Right lobe of liver (tissue), 4 donors: ENCODE results near the gene OS9.

ENCODE experiments used
- POLR2A ChIP-seq: fragments of 450-650 bp; IDR thresholded peaks from one replicate; pipeline ENCODE4 v1.6.1; 2017; ENCODE audit warnings: antibody characterized with exemption, mild to moderate bottlenecking
- TF ChIP-seq, protein P1 (sequence below), 4 donors: fragments of 200-600 bp in 3 of 4; fragments of 450-650 bp in 1 of 4; IDR thresholded peaks; one replicate each; pipeline versions ENCODE4 v1.5.1 to v1.8.0; 2016 to 2022; ENCODE audit warnings: antibody characterized with exemption in 4 of 4, mild to moderate bottlenecking in 2 of 4
- donor health status: DM: no; HTN: no; CAD: no.
- donor health status: DM: no; HTN: no; CAD: no.
- donor health status: DM: no; HTN: yes; CAD: no.

DNA sequence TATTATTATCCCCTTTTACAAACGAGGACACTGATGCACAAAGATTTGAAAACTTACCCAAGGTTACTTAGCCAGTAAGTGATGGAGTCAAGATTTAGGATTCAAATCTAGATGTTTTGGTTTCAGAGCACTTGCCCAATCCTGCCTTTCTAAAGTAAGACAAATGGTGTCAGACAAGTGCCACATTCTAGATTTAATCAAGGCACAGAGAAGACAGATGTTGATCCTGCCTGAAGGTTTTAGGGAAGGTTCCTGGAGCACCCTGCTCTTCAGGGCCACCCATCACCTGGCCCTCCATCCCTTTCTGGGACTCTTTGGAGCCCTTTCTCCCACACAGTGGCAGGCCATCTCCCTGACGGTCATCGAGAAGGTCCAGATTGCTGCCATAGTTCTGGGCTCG is 63.8 kb downstream of the OS9 start:
- TF ChIP-seq, protein P1, sequence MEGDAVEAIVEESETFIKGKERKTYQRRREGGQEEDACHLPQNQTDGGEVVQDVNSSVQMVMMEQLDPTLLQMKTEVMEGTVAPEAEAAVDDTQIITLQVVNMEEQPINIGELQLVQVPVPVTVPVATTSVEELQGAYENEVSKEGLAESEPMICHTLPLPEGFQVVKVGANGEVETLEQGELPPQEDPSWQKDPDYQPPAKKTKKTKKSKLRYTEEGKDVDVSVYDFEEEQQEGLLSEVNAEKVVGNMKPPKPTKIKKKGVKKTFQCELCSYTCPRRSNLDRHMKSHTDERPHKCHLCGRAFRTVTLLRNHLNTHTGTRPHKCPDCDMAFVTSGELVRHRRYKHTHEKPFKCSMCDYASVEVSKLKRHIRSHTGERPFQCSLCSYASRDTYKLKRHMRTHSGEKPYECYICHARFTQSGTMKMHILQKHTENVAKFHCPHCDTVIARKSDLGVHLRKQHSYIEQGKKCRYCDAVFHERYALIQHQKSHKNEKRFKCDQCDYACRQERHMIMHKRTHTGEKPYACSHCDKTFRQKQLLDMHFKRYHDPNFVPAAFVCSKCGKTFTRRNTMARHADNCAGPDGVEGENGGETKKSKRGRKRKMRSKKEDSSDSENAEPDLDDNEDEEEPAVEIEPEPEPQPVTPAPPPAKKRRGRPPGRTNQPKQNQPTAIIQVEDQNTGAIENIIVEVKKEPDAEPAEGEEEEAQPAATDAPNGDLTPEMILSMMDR (IDR thresholded peaks at IDR 0.05), result no peak
- no peak for TF ChIP-seq POLR2A
